HG03196 (cell line): ENCODE measurements around the gene SRPK1.

ENCODE experiments used
- ATAC-seq: cut with Tn5 transposase; IDR thresholded peaks from one replicate; pipeline ENCODE4 v1.9.1; 2021; ENCODE audit not compliant: unreplicated experiment

Gene SRPK1

DNA sequence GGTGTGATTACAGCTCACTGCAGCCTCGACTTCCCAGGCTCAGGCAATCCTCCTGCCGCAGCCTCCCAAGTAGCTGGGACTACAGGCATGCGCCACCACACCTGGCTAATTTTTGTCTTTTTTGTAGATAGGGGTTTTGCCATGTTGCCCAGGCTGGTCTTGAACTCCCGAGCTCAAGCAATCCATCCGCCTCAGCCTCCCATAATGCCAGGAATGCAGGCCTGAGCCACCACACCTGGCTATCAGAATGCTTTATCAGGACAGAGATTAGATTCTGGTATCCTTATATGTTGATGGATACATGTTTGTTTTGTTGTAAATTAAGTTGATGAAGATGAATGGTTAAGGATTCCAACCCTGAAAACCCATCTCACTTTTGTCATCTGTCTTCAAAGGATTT, 91.6 kb downstream of the SRPK1 start:
- ATAC-seq = no peak

DNA sequence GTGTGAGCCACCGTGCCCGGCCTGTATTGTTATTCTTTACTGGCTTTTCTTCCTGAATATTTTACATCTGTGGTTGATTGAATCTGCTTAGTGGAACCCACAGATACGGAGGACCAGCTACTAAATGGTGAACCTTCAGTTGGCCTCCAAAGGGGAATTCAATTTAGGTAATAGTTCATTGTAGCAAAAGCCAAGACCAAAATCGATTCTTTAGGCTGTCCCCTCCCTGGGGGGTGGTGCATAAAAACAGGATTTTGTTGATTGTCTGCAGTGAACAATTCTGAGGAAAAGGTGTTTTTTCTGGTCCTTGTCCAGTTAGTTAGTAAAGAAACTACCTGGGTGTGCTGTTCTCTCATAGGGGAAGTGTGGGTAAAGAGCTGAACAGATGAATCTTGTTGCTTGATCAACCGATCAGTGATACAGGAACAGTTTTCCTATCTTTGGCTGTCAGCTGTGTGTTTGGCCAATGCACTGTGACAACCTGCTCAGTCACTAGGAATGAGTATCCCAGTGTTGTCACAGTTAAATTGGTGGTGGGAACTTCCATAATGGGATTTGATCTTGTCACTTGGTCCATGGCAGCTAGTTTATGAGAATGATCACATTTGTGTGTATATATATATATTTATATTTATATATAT, 96.2 kb downstream of the SRPK1 start:
- ATAC-seq = no peak

DNA sequence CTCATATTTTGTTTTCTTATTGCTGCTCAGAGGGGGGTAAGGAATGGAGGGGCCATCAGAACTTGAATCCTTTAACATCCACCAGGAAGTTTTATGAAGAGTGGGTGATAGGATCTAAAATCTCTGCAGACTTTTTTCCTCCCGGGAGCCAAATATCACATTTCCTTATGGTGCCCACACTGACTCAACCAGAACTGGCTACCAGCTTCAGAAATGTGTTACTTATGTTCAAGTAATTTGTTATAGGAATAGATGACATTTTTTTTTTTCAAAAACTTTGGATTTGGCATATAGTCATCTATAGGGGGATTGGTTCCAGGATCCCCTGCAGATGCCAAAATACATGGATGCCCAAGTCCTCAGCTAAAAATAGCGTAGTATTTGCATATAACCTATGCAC, 97.3 kb downstream of the SRPK1 start:
- ATAC-seq = no peak

- no peak for ATAC-seq
These were observed 103.4 kb downstream of the SRPK1 start for GRCh38 chr6:35817515-35817914.

- ATAC-seq = no peak
These were observed 109.3 kb downstream of the SRPK1 start for GRCh38 chr6:35811699-35811995.

GRCh38 chr6:35810971-35811698, 109.8 kb downstream of the SRPK1 start:
- ATAC-seq = no peak

DNA sequence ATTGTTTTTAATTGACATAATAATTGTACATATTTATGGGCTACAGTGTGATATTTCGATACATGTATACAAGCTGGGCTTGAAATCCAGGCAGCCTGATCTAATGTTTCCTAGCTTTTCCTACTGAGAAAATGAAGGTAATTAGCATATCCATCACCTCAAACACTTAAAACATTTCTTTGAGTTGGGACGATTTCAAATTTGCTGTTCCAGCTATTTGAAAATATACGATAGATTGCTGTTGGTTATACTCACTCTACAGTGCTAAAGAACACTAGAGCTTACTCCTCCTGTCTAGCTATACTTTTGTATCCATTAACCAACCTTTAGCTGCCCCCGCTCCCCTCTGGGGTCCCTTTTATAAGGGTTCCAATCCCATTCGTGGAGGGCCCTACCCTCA, 111.1 kb downstream of the SRPK1 start:
- no peak for ATAC-seq

GRCh38 chr6:35808688-35809087, 112.2 kb downstream of the SRPK1 start:
- no peak for ATAC-seq

DNA sequence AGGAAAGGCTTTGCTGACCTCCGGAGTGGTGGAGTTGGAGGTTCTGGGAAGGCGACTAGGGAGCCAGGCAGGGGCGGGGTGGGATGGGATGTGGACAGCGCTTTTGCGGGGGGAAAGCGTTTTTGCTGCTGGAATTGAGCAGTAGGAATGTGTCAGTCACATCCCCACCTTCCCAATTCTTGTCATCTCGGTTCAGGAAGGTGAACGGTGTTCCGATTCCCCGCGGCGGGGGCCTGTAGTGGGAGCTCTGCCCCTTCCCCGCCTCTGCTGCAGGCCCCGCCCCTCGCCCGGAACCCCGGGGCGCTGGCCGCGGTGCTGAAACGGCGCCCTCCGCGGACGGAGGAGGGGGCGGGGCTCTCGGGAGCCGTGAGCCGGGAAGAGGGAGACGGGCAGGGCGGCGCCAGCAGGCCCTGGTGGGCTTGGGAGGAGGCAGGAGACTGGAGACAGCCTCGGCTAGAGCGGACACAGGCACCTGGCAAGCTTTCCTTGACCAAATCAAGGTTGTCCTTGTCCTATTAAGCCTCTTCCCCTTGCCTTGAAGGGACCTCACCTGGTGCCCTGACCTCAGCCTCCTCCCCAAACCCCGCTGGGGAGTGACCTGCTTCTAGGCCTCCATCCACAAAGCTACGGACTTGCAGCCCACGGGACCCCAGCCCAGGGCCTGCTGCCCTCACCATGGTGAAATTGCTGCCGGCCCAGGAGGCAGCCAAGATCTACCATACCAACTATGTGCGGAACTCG, 115.7 kb downstream of the SRPK1 start, which contains the start of gene LHFPL5:
Gene LHFPL5, plus strand, starts transcription at position 357 of the 741 bp plus-strand sequence. Its CDS starts 319 bp downstream, at position 676.
- ATAC-seq = no peak

GRCh38 chr6:35801148-35801547, 119.8 kb downstream of the SRPK1 start:
- no peak for ATAC-seq

DNA sequence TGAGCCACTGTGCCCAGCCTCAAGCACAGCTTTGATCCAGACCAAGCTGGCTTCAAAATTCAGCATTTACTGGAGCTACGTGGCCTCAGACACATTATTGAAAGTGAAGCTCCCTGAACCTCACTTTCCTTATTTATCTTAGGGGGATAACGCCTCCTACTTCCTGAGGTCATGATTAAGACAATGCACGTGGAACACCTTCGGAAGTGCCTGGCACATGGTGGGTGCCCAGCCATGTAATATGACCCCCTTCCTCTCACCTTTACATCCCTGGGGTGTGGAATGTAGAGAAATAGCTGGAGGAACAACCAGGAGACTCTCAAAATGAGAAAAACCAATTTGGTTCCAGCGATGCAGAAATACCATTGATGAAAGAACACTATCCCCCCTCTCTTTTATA, 122.2 kb downstream of the SRPK1 start:
- no peak for ATAC-seq

DNA sequence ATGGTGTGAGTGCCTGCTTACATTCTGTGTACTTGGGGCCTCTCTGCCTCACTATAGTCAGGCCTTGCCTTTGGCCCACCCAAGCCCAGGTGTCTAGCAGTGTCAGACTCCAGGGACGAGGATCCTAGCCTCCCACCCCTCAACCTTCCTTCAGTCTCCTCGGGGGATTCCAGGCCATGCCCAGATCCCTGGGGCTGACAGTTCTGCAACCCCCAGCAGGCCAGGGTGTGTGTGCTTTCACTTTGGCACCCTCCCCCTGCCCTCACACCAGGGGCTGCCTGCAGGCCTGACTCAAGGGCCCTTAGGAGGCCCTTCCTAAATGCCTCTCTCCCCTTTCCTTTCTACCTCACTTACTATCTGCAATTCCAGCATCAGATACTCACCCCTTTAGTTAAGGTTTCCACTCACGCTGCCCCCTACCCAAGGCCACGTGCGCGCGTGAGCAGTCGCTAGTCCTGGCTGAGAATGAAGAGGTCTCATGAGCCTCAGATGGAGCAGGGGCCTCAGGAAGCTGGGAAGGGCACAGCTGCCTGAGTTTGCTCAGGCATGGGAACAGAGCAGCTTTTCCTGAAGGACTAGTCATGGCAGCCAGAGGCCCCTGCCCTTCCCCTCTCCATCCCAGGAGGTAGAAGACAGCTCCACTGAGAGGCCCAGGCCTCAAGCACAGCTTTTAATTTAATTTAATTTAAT, 122.9 kb downstream of the SRPK1 start:
- no peak for ATAC-seq

DNA sequence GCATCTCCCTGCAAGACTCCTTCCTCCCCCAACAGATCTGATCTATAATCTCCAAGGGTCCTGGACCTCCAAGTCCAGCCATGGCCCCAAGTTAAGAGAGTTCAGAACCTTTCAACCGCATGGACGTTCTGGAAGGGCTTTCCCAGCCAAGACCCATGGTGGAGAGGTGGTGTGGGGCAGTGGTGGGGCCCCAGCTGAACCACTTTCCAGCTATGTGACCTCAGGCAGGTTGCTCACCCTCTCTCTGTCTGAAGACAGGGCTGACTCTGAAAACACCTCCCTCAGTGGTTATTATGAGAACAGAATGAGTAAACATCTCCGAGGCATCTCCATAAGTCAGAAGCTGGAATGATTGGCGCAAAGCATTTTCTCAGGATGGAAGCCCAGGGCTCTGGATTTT, 124.7 kb downstream of the SRPK1 start:
- no peak for ATAC-seq

DNA sequence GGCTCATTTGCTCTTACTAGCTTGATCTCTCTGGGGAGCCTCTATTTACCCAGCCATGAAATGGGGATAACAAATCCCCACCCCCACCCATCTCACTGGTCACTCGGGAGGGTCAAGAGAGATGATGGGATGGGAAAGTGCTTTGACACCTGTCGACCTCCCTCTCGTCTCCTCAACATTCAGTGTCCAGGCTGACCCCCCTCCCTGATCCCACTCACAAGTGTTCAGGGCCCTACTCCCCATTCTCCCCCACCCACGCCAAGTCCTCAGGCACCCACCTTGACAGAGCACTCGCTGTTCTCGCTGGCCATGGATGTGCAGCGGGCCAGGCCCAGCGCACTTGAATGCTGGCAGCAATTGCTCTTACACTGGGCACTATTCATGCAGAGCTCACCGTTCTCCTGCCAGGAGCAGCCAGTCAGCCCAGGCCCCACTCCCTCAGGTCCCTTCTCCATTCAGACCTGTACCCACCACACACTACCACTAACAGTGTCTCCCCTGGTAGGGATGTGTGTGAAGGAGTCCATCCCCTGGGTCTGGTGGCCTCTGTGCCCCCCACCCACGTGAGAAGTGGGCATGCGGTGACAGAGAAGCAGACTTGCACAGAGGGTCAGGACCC, 125.3 kb downstream of the SRPK1 start:
- no peak for ATAC-seq

DNA sequence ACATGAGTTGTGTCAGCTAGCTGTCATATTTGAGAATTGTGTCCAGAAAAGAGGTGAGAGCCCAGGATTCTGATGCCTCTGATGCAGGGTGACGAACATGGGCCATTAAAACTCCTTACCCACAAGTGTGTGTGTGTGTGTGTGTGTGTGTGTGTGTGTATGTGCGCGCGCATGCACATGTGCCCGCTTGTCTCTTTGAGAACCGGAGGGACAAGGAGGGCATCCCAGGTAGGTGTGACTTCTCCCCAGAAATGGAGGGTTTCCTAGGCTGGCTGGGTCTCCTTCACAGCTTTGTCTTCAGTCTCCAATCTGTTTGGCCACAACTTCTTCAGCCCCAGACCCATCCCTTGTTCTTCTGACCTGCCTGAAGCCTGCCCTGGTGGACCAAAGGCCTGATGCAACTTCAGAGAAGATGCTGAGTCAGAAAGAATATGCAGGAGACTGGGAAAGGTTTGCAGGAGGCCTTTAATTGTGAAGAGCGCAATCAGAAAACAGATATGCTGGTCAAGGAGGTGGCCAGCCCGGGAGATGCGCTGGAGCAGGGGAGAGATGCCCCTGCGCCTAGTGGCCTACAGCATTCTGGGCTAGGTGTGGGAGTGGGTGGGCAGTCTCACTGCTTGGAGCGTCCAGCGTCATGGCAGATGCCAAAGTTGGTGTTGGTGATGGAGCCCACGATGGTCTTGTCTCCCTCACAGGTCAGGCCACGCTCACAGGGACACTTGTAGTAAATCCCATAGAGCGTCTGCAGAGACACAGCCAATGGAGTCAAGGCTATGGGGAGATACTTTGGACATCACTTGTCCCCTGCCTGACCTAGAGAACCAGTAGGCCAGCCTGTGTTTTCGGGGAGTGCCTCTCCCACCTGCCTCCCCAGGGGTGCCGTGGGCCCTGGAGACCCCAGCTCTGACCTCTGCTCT, 126.1 kb downstream of the SRPK1 start:
- ATAC-seq = no peak

GRCh38 chr6:35790683-35791082, 130.2 kb downstream of the SRPK1 start:
- ATAC-seq = no peak

GRCh38 chr6:35788423-35788982, 132.4 kb downstream of the SRPK1 start:
- ATAC-seq = no peak

GRCh38 chr6:35787266-35788218, 133.4 kb downstream of the SRPK1 start:
- ATAC-seq = no peak

GRCh38 chr6:35786810-35787209, 134.1 kb downstream of the SRPK1 start:
- ATAC-seq = no peak
